DMS153 treated with DMSO at 0.1 percent for 48 hours (cell line): ENCODE data around the gene NKAIN4.
"Not testable (repeated sequence)": the region's sequence is repeated elsewhere in the genome, so short reads cannot be mapped to it uniquely, and the experiment has no call there.

ENCODE experiments used
- DNase-seq: peaks from one replicate; lab custom pipeline; 2025; ENCODE audit not compliant: unreplicated experiment; lab: John Stamatoyannopoulos, UW

NKAIN4 gene

DNA sequence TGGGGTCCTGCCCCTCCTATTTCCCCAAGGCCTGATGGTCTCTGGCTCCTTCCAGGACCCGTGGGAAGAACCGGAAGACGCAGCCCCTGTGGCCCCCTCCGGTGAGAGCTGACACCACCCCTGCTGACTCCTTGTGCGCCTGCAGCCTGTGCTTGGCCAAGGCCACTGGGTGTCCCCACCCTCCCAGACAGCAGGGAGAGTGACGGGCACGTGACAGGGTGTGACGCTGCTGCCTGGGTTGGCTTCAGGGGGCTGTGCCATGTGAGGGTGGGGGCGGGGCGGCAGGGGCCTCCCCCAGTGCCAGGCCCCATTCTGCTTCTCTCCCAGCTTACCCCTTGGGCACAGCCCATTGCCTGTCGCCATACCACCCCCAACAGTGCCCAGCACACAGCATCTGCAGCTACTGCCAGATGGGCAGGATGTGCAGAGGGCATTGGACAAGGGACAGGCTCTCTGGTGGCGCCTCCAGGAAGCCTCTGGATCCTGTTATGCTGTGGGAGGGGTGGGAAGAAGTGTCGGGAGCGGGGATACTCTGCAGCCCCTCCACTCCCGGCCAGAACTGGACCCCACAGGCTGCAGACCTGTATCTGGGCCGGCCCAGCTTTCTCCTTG is 15.6 kb downstream of the NKAIN4 start:
- DNase-seq, result no peak

DNA sequence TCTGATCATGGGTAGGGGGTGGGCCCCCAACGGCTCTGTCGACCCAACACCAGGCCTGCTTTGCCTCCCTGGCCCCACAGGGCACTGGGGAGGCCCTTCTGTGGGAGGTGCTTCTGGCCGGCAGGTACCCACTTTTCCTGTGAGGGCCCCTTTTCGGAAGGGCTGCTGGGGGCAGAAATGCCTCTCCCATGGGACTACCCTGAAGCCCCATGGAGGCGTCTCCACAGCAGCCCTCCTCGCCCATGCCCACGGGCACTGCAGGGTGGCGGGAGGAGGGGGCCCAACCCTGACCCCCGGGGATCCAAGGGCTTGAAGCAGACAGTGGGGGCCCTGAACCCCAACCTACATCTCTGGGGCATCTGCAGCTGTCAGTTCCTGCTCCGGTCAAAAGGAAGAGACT is 16.2 kb downstream of the NKAIN4 start:
- DNase-seq, result no peak

DNA sequence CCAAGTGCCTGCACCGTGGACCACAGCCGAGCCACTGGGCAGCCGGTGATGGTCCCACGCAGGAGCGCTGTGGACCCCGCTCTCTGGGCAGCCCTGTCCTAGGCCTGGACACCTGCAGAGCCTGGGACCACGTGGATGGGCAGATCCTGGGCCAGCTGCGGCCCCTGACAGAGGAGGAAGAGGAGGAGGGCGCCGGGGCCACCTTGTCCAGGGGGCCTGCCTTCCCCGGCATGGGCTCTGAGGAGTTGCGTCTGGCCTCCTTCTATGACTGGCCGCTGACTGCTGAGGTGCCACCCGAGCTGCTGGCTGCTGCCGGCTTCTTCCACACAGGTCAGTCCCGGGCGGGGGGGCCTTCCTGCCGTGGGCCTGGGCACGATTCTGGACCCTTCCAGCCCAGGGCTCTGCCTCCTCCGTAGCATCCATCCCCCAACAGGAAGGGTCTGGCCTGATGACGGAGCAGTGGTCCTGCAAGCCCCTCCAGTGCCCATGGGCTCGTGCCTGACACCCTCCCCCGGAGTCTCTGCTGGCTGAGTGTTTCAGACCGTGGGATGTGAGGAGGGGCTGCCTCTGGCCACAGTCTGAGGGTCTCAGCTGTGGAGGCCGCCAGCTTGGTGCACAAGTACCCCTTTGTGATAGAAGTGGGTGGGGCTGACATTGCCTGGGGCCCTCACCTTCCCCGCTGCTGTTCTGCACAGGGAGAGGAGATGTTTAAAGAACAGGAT is 18.0 kb downstream of the NKAIN4 start:
- no peak for DNase-seq

DNA sequence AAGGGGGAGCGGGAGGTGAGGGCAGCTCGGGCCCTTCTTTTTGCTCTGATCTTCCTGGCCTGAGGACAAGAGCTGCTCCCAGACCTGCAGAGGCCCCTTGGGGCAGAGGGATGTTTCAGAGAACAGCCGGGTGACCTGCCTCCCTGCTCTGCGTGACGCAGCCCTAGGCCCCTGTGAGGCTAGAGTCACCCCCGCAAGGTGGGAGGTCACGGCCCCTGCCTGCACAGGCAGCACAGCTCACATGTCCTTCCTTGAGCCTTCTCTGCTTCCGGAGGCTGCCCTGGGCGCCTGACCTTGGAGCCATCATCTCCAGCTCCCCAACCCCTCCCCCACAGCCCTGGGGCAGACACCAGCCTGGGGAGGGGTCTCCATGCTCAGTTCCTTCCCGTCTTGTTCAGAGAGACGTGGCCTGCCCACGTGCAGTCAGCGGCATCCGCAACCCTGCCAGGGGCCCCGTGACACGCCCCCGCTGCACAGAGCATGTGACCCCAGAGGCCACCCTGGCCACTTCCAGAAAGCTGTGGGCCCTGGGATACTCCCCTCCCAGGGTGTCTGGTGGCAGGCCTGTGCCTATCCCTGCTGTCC is 18.8 kb downstream of the NKAIN4 start, which contains the start of gene BIRC7:
Gene BIRC7 (plus strand): TSS at position 507 of the 585 bp plus-strand sequence. CDS start 192 bp downstream, outside the sequence.
- no peak for DNase-seq

DNA sequence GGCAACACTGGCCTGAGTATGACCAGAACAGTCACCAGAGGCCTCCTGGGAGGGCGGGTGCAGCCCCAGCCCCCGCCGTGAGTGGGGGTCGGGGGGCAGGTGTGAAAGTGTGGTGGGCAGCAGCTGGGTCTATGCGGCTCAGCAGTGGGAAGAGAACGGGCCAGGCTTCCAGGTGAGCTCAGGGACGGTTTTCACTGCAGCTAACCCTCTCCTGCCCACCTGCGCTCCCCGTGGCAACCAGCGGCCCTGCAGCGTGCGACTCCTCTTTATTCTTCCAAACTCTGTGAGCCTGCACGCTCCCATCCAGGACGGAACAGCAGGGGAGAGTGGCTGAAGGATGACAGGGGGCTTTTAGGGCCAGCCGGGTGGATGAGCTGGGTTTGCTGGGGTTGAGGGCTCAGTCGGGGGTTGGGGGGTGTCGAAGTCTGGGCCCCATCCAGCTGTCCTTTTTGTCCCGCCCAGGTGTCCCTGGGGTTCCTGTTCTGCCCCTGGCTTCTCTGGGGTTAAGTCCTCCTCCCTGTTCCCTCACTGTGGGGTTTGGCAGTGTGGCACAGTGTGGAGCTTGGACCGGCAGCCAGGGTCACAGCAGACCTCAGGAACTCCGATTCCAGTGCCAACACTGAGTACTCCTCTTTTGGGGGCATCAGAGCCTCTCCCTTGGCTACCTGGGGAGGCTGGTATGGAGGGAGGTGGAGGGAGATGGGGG is 19.4 kb downstream of the NKAIN4 start:
- no peak for DNase-seq

DNA sequence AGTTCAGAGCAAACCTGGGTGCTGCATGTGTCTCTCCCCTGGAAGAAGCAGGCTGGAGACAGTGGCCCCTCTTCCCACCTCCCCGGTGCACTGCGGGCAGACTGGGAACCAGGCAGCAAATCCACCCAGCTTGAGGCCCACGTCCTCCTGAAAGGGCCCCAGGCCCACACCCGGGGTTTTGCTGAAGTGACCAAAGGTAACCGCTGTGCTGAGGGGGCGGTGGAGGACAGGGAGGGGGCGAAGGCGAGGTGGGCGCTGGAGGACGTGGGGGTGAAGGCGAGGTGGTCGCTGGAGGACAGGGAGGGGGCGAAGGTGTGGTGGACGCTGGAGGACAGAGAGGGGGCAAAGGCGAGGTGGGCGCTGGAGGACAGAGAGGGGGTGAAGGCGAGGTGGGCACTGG is 20.3 kb downstream of the NKAIN4 start:
- DNase-seq, result no peak

DNA sequence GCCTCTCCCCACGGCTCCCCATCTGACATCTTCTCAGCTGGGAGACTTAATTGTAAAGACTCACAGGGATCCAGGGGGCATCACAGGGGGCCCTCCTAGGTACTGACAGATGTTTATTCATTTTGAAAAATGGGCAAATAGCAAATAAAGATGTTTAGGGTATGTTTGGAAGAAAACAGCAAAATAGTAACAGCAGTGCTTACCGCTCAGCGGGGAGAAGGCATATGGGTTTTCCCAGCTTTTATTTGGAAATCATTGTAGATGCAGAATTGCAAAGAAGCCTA is 21.3 kb downstream of the NKAIN4 start:
- no peak for DNase-seq

DNA sequence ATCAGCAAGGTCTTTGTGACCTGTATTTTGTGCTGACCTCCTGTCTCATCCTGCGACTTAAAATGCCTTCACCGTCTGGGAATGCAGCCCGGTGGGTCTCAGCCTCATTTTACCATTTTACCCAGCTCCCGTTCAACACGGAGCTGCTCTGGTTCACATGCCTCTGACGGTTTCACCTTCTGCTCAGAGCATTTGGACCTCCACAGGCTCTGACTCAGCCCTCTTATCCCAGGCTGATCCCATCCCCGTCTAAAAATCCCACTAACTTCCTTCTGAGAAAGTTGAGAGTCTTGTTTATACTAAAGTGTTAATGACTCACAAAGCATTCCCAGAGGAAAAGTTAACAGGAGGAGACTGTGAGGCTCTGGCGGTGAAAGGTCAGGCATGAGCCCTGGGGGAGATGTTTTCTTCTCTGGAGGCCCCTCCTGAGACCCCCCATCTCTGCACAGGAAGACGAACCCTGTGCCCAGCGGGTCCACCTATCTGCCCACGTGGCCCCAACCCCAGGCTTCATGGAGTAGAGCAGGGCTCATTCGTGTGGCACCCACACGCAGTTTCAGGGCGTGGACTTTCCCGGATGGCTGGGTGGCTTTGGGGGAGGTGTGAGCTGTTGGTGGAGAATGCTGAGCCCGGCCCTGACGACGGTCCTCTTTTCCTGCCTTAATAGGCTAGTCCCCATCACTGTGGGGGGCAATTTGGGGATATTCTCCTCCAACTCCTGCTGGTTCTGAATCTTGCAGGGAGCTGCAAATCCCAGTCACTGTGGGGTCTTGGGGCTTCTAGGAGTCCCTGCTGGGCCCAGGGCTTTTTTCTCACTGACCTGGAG is 21.8 kb downstream of the NKAIN4 start:
- no peak for DNase-seq

DNA sequence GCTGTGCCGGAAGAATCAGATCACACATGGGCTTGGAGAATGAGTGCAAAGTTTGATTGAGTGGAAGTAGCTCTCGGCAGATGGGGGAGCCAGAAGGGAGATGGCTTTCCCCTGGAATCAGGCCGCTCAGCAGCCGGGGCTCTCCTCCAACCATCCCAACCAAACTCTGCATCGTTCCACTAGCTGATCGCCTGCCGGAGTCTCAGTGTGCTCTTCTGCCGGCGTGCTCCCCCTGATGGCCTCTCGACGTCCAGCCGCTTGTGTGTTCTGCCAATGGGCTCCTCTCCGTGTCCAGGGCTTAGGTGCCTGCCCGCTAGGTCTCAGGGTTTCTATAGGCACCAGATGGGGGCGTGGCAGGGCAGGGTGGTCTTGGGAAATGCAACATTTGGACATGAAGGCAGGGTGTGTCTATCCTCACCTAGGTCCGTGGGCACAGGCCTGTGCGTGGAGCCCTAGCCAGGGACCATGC is 23.4 kb downstream of the NKAIN4 start:
- DNase-seq, result peak; percentile 24

DNA sequence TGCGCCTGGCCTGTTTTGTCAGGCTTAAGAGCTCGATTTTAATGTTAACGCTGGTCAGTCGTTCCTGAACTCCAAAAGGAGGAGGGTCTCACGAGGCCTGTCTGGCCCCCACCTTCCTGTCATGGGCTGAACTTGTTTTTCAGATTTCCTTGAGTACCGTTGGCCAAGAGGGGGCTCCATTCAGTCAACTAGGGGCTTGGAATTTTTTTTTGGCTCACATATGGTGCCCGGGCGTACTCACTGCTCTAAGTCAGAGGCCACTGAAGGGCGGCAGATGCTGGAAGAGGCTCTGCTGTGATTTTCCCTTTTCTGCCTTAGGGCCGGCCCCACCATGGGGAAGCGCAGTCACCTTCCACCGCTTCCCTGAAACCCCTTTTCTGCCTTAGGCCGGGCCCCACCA is 25.5 kb downstream of the NKAIN4 start:
- DNase-seq, result no peak

DNA sequence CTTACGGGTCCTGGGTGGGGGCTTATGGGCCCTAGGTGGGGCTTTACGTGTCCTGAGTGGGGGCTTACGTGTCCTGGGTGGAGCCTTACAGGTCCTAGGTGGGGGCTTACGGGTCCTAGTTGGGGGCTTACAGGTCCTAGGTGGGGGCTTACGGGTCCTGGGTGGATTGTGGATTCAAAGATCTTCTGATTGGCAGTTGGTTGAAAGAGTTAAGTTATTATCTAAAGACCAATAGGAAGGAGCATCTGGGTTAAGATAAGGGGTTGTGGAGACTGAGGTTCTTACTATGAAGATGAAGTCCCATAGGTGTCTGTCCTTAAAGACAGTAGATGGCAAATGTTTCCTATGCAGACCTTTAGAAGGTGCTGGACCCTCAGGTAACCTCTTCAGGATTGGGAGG is 27.0 kb downstream of the NKAIN4 start:
- no peak for DNase-seq

DNA sequence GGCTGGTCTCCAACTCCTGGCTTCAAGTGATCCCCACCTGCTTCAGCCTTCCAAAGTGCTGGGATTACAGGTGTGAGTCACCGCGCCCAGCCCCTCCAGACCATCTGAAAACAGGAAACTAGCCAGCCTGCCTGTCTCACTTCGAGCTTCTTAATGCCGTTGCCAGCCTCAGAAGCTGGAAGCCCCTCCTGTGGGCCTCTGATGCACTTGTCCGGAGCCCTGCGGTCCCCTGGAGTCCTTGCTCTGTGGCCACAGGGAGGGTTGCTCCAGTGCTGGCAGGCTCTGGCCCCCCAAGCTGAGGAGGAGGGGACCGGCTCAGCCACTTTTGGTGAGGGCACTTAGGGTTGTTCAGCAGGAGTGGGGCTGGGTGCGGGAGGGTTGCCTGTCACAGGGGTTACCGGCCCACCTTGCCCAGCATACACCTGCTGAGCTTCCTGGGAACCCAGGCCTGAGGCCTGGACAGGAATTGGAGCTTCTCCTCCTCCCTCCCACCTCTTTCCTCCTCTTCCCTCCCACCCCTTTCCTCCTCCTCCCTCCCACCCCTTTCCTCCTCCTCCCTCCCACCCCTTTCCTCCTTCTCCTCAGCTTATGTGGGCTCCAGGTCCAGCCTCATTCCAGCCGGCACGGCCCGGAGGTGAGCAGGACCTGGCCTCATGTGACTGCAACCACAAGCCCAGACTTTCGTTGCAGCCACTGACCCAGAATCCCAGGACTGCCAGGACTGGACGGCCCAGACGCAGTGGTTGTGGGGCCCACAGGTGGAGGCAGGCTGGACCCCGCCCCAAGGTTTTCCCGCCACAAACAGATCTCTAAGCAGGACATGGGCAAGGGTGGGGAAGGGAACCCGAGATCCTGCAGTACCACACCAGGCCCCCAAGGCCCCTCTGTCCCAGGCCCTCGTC is 28.0 kb downstream of the NKAIN4 start:
- no peak for DNase-seq

DNA sequence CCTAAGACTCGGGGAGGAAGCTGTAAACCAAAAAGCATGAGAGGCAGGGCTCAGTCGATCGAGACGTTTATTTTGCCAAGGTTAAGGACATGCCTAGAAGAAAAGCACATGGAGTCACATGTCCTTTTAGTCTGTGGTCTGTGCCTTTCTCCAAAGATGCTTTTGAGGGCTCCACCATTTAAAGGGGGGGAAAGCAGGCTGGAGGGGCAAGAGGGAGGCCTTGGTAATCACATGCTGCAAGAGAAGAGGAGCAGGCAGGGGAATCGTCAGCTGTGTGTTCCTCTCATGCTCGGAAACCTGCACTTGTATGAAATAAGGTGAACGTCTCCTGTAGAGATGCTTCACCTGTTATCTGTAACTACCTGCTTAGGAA is 29.2 kb downstream of the NKAIN4 start:
- no peak for DNase-seq

DNA sequence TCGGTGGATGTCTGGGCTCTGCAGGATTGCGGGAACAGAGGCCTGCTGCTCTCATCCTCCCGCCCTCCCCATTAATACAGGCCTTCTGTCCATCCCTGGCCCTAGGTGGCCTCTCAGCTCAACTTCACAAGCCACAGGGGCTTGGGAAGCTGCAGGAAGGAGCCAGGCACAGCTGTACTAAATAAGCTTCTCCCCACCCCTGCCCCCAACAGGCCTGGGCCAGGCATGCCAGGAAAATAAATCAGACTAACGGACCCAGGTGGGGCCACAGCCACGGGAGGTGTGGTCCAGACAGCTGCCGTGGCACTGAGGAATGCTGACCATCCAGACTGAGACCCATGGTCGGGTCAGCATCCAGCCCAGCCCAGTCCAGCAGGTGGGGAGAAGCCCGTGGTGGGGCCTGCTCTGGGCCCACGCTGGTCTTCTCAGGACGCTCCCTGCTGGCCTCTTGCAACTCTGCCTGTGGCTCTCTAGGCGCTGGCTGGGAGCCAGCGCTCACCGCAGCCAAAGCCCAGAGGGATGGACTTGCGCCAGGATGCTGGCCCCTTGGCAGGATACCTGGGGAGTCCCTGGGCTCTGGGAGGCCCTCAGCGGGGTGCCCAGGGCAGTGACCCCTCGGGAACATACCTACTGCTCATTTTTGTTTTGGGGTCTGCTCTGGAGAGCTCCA is 29.7 kb downstream of the NKAIN4 start:
- no peak for DNase-seq

DNA sequence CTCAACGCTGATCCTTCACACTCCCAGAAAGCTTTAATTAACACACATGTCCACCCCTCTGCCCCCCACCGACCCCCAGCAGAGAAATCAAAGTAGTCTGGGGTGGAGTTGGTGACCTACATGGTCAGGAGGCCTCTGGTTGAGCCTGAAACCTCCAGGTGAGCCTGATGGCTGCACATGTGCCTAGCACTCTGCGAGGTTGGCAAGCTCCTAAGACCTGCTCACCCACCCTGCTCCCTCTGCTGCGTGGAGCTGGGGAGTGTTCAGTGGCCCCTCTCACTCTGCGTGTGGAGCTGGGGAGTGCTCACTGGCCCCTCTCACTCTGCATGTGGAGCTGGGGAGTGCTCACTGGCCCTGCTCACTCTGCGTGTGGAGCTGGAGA is 30.4 kb downstream of the NKAIN4 start:
- no peak for DNase-seq

DNA sequence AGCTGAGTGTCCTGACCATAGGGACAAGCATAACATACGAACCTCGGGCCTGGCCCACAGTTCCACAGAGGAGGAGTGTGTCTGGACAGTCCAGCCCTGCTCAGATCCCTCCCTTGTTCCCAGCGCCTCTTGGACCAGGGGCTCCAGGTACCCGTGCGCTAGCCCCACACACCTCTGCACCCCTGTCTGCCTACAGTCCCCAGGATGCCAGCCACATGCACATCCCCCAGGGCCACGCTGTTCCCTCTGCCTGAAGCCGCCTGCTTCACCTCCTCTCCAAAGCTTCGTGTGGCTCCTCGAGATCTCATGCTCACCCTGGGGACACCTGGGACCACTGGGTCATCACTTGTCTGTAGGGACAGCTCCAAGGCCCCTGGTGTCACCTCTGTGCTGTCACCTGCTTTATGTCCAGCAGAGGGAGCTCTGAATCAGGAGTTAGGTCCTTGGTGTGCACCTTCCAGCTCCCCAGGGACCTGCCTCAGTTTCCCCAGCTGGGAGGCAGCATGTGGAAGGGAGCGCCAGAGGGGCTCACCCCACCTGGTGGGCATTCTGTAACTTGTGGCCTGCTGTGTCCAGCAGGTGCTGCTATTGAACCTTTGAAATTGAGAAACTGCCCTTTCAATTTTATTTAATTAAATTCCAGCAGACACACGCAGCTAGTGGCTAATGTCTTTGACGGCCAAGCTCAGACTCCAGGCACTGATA is 31.0 kb downstream of the NKAIN4 start:
- no peak for DNase-seq

DNA sequence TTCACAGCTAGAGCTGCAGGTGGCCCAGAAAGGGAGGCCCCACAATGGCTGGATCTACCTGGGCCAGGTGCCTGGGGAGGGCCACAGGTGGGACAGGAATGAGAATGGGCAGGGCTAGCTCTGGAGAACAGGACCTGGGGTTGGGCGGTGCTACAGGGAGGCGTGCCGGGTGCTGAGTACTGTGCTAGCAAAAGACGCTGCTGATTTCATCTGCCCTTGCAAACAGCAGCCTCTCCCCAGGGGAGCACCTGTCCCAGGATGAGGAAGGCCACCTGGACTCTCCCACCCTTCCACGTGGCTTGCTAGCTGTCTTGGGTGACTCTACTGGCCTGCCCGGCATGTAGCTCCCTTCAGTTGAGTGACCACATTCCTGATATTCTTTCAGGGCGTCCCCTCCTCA is 31.7 kb downstream of the NKAIN4 start:
- DNase-seq, result no peak

DNA sequence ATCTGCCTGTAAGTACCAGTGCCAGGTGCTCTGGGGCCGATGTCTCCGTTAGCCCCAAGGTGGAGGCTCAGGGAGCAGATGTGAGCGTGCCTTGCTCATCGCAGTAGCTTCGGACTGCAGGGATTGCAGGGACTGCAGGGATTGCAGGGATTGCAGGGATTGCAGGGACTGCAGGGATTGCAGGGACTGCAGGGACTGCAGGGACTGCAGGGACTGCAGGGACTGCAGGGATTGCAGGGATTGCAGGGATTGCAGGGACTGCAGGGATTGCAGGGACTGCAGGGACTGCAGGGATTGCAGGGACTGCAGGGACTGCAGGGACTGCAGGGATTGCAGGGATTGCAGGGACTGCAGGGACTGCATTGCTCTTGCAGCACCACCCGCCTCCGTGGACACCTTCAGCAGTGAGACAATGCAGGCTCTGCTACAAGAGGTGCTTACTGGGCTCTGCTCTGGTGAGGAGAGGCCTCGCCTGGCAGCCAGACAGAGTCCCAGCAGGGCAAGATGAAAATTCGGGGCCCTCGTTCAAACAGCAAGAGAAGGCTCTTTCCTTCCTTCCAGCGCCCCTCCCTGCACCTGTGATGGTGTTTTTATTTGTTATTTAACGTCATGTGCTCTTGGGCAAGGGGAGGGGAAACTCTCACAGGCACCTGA is 32.7 kb downstream of the NKAIN4 start:
- not testable (repeated sequence) for DNase-seq
